ENCODE results near the gene GJB5.

DNA sequence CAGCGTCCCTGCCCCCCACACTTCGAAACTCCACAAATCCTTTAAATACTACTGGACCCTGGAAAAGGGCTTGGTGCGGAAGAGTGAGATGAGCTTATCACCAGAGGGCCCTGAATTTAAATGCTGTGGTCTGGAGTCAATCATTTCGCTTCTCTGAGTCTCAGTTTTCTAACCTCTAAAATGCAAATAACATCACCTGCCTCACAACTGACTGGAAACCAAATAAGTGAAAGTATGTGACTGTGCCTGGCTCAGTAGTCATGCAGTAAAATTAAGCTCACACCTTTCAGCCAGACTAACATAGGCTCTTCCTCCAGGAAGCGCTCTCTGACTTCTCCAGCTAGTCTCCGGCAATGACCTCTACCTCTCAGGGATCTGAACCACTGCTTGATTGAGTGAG is 42.1 kb downstream of the GJB5 start:
- TF ChIP-seq, protein P1, sequence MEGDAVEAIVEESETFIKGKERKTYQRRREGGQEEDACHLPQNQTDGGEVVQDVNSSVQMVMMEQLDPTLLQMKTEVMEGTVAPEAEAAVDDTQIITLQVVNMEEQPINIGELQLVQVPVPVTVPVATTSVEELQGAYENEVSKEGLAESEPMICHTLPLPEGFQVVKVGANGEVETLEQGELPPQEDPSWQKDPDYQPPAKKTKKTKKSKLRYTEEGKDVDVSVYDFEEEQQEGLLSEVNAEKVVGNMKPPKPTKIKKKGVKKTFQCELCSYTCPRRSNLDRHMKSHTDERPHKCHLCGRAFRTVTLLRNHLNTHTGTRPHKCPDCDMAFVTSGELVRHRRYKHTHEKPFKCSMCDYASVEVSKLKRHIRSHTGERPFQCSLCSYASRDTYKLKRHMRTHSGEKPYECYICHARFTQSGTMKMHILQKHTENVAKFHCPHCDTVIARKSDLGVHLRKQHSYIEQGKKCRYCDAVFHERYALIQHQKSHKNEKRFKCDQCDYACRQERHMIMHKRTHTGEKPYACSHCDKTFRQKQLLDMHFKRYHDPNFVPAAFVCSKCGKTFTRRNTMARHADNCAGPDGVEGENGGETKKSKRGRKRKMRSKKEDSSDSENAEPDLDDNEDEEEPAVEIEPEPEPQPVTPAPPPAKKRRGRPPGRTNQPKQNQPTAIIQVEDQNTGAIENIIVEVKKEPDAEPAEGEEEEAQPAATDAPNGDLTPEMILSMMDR (IDR thresholded peaks at IDR 0.05; ENCODE audit: low read depth, low read length), result no peak
- no peak for TF ChIP-seq POLR2A (IDR thresholded peaks at IDR 0.05; ENCODE audit: extremely low read depth, insufficient read length)

Measured in NB4 (cell line).